Neuronal stem cell (in vitro differentiated cells): ENCODE measurements around the gene IRS1.

ENCODE experiments used
- DNase-seq: peaks from one replicate; pipeline ENCODE4 v3.0.0-alpha.2; 2013; ENCODE audit warnings: low spot score
- H2AFZ ChIP-seq: one replicate; pipeline ENCODE4 v1.6.1; 2013; ENCODE audit warnings: mild to moderate bottlenecking, low read length, inconsistent platforms
- H2AK5ac ChIP-seq: 2 replicates; pipeline ENCODE4 v1.6.1; 2013; ENCODE audit warnings: low read depth, mild to moderate bottlenecking, inconsistent platforms, low read length, moderate library complexity, mixed read lengths
- H2BK120ac ChIP-seq: 2 replicates; pipeline ENCODE4 v1.6.1; 2013; ENCODE audit warnings: low read depth, mild to moderate bottlenecking, inconsistent platforms, low read length, moderate library complexity, mixed read lengths
- H2BK12ac ChIP-seq: one replicate; pipeline ENCODE4 v1.6.1; 2013; ENCODE audit warnings: low read length, inconsistent platforms
- H2BK15ac ChIP-seq: 2 replicates; pipeline ENCODE4 v1.6.1; 2013; ENCODE audit warnings: mild to moderate bottlenecking, low read length, inconsistent platforms, mixed read lengths
- H2BK5ac ChIP-seq: one replicate; pipeline ENCODE4 v1.6.1; 2013; ENCODE audit warnings: inconsistent platforms, mild to moderate bottlenecking, low read length, moderate library complexity
- H3K14ac ChIP-seq: one replicate; pipeline ENCODE4 v1.6.1; 2013; ENCODE audit warnings: low read length, inconsistent platforms
- H3K18ac ChIP-seq: 2 replicates; pipeline ENCODE4 v1.6.1; 2013; ENCODE audit warnings: low read length, inconsistent platforms
- H3K23ac ChIP-seq: 2 replicates; pipeline ENCODE4 v1.6.1; 2013; ENCODE audit warnings: low read depth, mild to moderate bottlenecking, mixed read lengths, low read length, inconsistent platforms; ENCODE audit not compliant: poor library complexity
- H3K27ac ChIP-seq: replicated peaks from 3 replicates; pipeline ENCODE4 v1.5.1; 2013; ENCODE audit warnings: low read length, inconsistent platforms
- H3K27me3 ChIP-seq, 3 experiments: 2 replicates each; pipeline ENCODE4 v1.6.1; 2013; ENCODE audit warnings: low read length in 3 of 3, mild to moderate bottlenecking in 2 of 3, inconsistent platforms in 1 of 3, low read depth in 1 of 3, mixed read lengths in 1 of 3, moderate library complexity in 1 of 3; ENCODE audit not compliant: control insufficient read depth in 3 of 3, insufficient read depth in 3 of 3
- H3K36me3 ChIP-seq, 2 donors: replicated peaks in 1 of 2; 2 replicates each; pipeline ENCODE4 v1.6.1; 2013; ENCODE audit warnings: low read length in 2 of 2; ENCODE audit not compliant: control insufficient read depth in 2 of 2, insufficient read depth in 2 of 2
- H3K4ac ChIP-seq: 2 replicates; pipeline ENCODE4 v1.6.1; 2013; ENCODE audit warnings: inconsistent platforms, mild to moderate bottlenecking, low read length, moderate library complexity
- H3K4me1 ChIP-seq, 2 donors: 1 replicate in 1 of 2; 2 replicates in 1 of 2; pipeline ENCODE4 v1.6.1; 2013; ENCODE audit warnings: low read length in 2 of 2, low read depth in 1 of 2; ENCODE audit not compliant: control insufficient read depth in 2 of 2, insufficient read depth in 1 of 2
- H3K4me2 ChIP-seq: one replicate; pipeline ENCODE4 v1.6.1; 2013; ENCODE audit warnings: mild to moderate bottlenecking, low read length, inconsistent platforms; ENCODE audit not compliant: insufficient read depth, poor library complexity, severe bottlenecking
- H3K4me3 ChIP-seq, 2 donors: 2 replicates each; pipeline ENCODE4 v1.5.1; 2013; ENCODE audit warnings: low read length in 2 of 2, mild to moderate bottlenecking in 2 of 2, inconsistent platforms in 1 of 2, moderate library complexity in 1 of 2
- H3K79me1 ChIP-seq: one replicate; pipeline ENCODE4 v1.6.1; 2013; ENCODE audit warnings: low read depth, mild to moderate bottlenecking, inconsistent platforms, low read length, moderate library complexity
- H3K9ac ChIP-seq: one replicate; pipeline ENCODE4 v1.6.1; 2013; ENCODE audit warnings: mild to moderate bottlenecking, low read depth, low read length, inconsistent platforms; ENCODE audit not compliant: poor library complexity
- H3K9me3 ChIP-seq, 2 donors: replicated peaks in 1 of 2; 2 replicates each; pipeline versions ENCODE3 to v1.6.1; 2013; ENCODE audit warnings: low read length in 2 of 2, mild to moderate bottlenecking in 2 of 2, inconsistent platforms in 1 of 2, low read depth in 1 of 2, mixed read lengths in 1 of 2, moderate library complexity in 1 of 2; ENCODE audit not compliant: control insufficient read depth in 2 of 2, insufficient read depth in 1 of 2
- H4K8ac ChIP-seq: one replicate; pipeline ENCODE4 v1.6.1; 2013; ENCODE audit warnings: low read depth, mild to moderate bottlenecking, inconsistent platforms, low read length, moderate library complexity
- H4K91ac ChIP-seq: one replicate; pipeline ENCODE4 v1.6.1; 2013; ENCODE audit warnings: low read length, low read depth, mild to moderate bottlenecking, inconsistent platforms; ENCODE audit not compliant: poor library complexity
- WGBS, 2 donors: extraction: QIAGEN DNeasy Blood & Tissue Kit; methylation state at CpG; one replicate each; pipeline ENCODE4 v1.1.7; 2013; ENCODE audit warnings: missing lambda C conversion rate in 2 of 2, mixed read lengths in 1 of 2; ENCODE audit not compliant: insufficient read length in 2 of 2, insufficient replicate concordance in 1 of 2; ENCODE audit errors: extremely low coverage in 2 of 2; 5-methylcytosine and 5-hydroxymethylcytosine counted together

Gene IRS1

GRCh38 chr2:226736382-226736781 lies 63.2 kb downstream of the IRS1 start:
- peaks cover 25 to 37% of the 10 kb centered on the region in 2 donors for H3K4me1 ChIP-seq
- no peak overlapping the region for H3K9ac ChIP-seq
- no peak overlapping the region for H2AK5ac ChIP-seq
- no CpG with 5 or more reads among the region's 4 CpGs for WGBS, 2 donors
- no peak overlapping the region for H3K23ac ChIP-seq
- no peaks in the 10 kb centered on the region for H3K27me3 ChIP-seq
- peaks cover 2% of the 10 kb centered on the region for H3K79me1 ChIP-seq
- H3K4ac ChIP-seq: no peak overlapping the region
- H4K91ac ChIP-seq: no peak overlapping the region
- no peak overlapping the region for H2BK12ac ChIP-seq
- no peak overlapping the region for H3K27ac ChIP-seq
- no peak overlapping the region for H3K14ac ChIP-seq
- H4K8ac ChIP-seq: no peak overlapping the region
- peaks cover 0 to 49% of the 10 kb centered on the region in 2 donors for H3K36me3 ChIP-seq
- peaks cover 0 to 12% of the 10 kb centered on the region in 2 donors for H3K9me3 ChIP-seq
- H2BK15ac ChIP-seq: no peak overlapping the region
- no peak overlapping the region for H2AFZ ChIP-seq
- DNase-seq: no peak
- H2BK120ac ChIP-seq: no peak overlapping the region
- no peak overlapping the region for H2BK5ac ChIP-seq
- H3K18ac ChIP-seq: no peak overlapping the region
- H3K4me3 ChIP-seq: no peak overlapping the region
- no peak overlapping the region for H3K4me2 ChIP-seq

GRCh38 chr2:226733927-226734564 lies 65.6 kb downstream of the IRS1 start:
- WGBS, 2 donors: no CpG with 5 or more reads among the region's 4 CpGs
- H3K4me2 ChIP-seq: no peak overlapping the region
- no peak for DNase-seq
- H3K9ac ChIP-seq: no peak overlapping the region
- H3K4me1 ChIP-seq: peaks cover 16 to 22% of the 10 kb centered on the region in 2 donors
- H3K18ac ChIP-seq: no peak overlapping the region
- H3K79me1 ChIP-seq: peaks cover 2% of the 10 kb centered on the region
- peaks cover 0 to 12% of the 10 kb centered on the region in 2 donors for H3K9me3 ChIP-seq
- no peak overlapping the region for H2AK5ac ChIP-seq
- no peak overlapping the region for H2BK12ac ChIP-seq
- H3K4ac ChIP-seq: no peak overlapping the region
- no peak overlapping the region for H4K8ac ChIP-seq
- no peak overlapping the region for H3K23ac ChIP-seq
- H2BK15ac ChIP-seq: no peak overlapping the region
- peaks cover 0 to 49% of the 10 kb centered on the region in 2 donors for H3K36me3 ChIP-seq
- no peak overlapping the region for H2BK120ac ChIP-seq
- H3K14ac ChIP-seq: no peak overlapping the region
- H3K27ac ChIP-seq: no peak overlapping the region
- H3K4me3 ChIP-seq: no peak overlapping the region
- H2BK5ac ChIP-seq: no peak overlapping the region
- H2AFZ ChIP-seq: no peak overlapping the region
- no peaks in the 10 kb centered on the region for H3K27me3 ChIP-seq
- H4K91ac ChIP-seq: no peak overlapping the region

GRCh38 chr2:226733189-226733858 lies 66.3 kb downstream of the IRS1 start:
- WGBS, 2 donors: no CpG with 5 or more reads among the region's 6 CpGs
- no peak overlapping the region for H3K18ac ChIP-seq
- H3K4me3 ChIP-seq: no peak overlapping the region
- no peak overlapping the region for H3K23ac ChIP-seq
- DNase-seq: no peak
- H3K79me1 ChIP-seq: peaks cover 2% of the 10 kb centered on the region
- no peak overlapping the region for H2AFZ ChIP-seq
- no peak overlapping the region for H2BK5ac ChIP-seq
- H3K14ac ChIP-seq: no peak overlapping the region
- H2BK15ac ChIP-seq: no peak overlapping the region
- no peak overlapping the region for H4K91ac ChIP-seq
- no peak overlapping the region for H4K8ac ChIP-seq
- H3K36me3 ChIP-seq: peaks cover 0 to 49% of the 10 kb centered on the region in 2 donors
- H3K9me3 ChIP-seq: peaks cover 0 to 12% of the 10 kb centered on the region in 2 donors
- H3K4me2 ChIP-seq: no peak overlapping the region
- H2AK5ac ChIP-seq: no peak overlapping the region
- no peak overlapping the region for H3K4ac ChIP-seq
- no peak overlapping the region for H2BK120ac ChIP-seq
- peaks cover 9 to 15% of the 10 kb centered on the region in 2 donors for H3K4me1 ChIP-seq
- no peaks in the 10 kb centered on the region for H3K27me3 ChIP-seq
- no peak overlapping the region for H2BK12ac ChIP-seq
- no peak overlapping the region for H3K27ac ChIP-seq
- H3K9ac ChIP-seq: no peak overlapping the region

- Histone ChIP-seq H3K27ac (no peak overlapping the region), H3K14ac (no peak overlapping the region)
These were observed 67.0 kb downstream of the IRS1 start for GRCh38 chr2:226732478-226733188.

More at GRCh38 chr2:226732478-226733188, 67.0 kb downstream of the IRS1 start:
- no peak overlapping the region for H2BK12ac ChIP-seq
- H2AFZ ChIP-seq: no peak overlapping the region
- DNase-seq: no peak
- H3K23ac ChIP-seq: no peak overlapping the region
- no peak overlapping the region for H3K9ac ChIP-seq
- no CpG with 5 or more reads among the region's 4 CpGs for WGBS, 2 donors
- H3K9me3 ChIP-seq: peaks cover 0 to 12% of the 10 kb centered on the region in 2 donors
- H2AK5ac ChIP-seq: no peak overlapping the region
- H3K36me3 ChIP-seq: peaks cover 0 to 49% of the 10 kb centered on the region in 2 donors
- H3K18ac ChIP-seq: no peak overlapping the region
- H3K4me2 ChIP-seq: no peak overlapping the region
- H2BK5ac ChIP-seq: no peak overlapping the region
- peaks cover 3 to 13% of the 10 kb centered on the region in 2 donors for H3K4me1 ChIP-seq
- no peak overlapping the region for H4K91ac ChIP-seq
- no peak overlapping the region for H2BK120ac ChIP-seq
- H3K79me1 ChIP-seq: peaks cover 2% of the 10 kb centered on the region
- no peak overlapping the region for H4K8ac ChIP-seq
- no peak overlapping the region for H2BK15ac ChIP-seq
- no peak overlapping the region for H3K4me3 ChIP-seq
- no peaks in the 10 kb centered on the region for H3K27me3 ChIP-seq
- H3K4ac ChIP-seq: no peak overlapping the region
